ENCODE results near the gene SBK2.

Gene SBK2

DNA sequence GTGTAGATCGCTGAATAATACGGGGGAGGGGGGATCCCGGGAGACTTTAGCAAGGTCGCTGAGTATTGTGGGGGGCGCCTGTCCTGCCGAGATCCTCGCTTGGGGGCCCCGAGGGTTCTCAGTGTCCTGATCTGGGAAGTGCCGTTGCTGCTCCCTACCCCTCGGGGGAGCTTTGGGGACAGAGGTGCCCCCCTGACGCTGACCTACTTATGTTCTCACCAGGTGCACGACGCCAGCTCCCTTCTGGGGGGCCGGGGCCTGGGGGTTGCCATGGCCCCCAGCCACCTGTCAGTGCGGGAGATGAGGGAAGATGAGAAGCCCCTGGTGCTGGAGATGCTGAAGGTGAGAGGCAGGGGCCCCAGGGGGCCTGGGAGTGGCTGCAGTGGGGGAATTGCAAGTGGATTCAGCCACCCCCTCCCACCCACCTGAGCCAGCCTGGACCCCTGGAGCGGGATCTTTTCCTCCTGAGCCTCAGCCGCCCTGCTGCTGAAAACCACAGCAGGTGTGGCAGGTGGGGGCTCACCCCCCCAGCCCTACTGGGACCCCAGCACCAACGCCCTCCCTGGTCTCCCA is 51.4 kb downstream of the SBK2 start:
- DNase-seq, result no peak

DNA sequence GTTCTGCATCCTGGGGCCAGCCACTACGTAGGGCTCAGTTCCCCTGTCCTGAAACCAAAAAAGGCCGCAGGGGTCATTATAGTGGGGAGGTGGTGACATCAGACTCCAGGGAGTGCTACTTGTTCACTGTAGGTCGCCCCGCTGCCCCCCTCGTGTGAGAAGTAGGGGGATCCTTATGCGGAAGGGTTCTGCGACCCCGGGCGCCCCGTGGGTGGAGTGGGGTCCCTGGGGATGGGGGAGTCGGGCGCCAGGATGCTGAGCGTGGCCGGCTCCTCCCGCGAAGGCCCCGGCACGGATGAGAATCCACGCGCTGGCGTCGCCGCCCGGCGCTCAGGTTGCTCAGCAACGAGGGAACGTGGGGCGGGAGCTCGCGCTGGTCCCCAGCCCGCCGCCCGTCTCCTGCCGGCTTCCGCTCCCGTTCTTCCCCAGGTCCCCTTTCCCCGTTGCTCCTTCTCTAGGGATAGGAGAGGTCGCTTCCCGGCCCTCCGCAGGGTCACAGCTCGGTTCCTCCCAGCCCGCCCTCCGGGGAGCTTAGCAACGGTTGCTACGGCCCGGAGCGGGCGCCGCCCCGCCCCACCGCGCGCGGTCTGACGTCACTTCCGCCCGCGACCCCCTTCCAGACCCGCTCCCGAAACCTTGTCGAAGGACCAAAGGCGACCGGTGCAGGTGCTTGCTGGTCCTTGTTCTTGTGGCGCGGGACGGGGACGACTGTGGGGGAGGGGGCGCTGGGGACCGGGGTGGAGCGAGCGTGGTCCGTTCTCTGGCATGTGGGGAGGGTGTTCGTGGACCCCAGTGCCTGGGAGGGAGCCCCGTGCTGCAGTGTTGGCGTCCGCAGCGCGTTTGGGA is 52.1 kb downstream of the SBK2 start, which contains the start of gene NAT14:
NAT14 (plus strand) TSS at position 596 of the 846 bp plus-strand sequence. CDS start 521 bp downstream, outside the sequence.
- peak; percentile 50 for DNase-seq

DNA sequence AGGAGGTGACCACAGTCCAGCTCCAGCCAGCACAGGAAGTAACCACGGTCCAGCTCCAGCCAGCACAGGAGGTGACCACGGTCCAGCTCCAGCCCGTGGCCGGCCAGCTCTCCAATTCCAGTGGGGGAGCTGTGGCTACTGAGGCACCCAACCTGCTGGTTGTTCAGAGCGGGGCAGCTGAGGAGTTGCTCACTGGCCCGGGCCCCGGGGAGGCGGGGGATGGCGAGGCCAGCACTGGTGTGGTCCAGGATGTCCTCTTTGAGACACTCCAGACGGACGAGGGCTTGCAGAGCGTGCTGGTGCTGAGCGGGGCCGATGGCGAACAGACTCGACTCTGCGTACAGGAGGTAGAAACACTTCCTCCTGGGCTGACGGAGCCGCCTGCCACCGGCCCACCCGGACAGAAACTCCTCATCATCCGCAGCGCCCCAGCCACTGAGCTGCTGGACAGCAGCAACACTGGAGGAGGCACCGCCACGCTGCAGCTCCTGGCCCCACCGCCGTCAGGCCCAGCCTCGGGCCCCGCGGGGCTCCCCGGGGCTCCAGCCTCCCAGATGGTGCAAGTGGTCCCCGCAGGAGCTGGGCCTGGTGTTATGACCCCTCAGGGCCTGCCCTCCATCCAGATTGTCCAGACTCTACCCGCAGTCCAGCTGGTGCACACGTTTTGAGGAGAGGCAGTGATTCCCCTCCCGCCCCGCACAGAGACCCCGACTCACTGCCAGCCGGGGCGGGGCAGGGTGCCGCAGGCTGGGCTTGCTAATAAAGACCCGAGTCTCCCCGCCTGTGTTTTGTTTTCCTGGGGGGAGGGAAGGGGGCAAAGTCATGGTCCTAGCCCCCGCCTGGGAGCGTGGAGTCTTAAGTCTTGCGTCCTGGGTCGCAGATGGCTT is 53.0 kb downstream of the SBK2 start:
- DNase-seq, result no peak

DNA sequence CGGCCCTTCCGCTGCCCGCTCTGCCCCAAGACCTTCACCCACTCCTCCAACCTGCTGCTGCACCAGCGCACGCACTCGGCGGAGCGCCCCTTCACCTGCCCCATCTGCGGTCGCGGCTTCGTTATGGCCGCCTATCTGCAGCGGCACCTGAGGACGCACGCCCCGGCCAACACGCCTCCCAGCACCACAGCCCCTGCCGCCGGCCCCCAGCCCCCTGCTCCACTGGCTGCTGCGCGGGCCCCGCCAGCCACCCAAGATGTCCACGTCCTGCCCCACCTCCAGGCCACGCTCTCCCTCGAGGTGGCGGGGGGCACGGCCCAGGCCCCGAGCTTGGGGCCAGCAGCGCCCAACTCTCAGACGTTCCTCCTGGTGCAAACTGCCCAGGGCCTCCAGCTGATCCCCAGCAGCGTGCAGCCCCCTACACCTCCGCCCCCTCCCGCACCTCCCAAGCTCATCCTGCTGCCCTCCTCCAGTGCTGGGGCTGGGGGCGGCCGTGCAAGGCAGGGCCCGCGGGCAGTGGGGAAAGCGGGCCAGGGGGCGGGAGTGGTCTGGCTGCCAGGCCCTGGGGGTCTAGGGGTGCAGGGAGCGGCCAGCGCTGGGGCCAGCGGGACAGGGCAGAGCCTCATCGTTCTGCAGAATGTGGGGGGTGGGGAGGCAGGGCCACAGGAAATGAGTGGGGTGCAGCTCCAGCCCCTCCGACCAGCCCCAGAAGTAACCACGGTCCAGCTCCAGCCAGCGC is 53.8 kb downstream of the SBK2 start:
- no peak for DNase-seq

DNA sequence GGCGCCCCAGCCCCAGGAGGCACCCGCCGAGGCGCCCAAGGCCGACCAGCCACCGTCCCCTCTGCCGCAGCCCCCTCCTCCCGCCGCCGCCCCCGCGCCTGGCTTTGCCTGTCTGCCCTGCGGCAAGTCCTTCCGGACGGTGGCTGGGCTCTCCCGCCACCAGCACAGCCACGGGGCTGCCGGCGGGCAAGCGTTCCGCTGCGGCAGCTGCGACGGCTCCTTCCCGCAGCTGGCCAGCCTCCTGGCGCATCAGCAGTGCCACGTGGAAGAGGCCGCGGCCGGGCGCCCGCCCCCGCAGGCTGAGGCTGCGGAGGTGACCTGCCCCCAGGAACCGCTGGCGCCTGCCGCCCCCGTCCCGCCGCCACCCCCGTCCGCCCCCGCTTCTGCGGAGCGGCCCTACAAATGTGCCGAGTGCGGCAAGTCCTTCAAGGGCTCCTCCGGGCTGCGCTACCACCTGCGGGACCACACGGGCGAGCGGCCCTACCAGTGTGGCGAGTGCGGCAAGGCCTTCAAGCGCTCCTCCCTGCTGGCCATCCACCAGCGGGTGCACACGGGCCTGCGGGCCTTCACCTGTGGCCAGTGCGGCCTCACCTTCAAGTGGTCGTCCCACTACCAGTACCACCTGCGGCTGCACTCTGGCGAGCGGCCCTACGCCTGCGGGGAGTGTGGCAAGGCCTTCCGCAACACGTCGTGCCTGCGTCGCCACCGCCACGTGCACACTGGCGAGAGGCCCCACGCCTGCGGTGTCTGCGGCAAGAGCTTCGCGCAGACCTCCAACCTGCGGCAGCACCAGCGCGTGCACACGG is 54.6 kb downstream of the SBK2 start:
- DNase-seq, result no peak

DNA sequence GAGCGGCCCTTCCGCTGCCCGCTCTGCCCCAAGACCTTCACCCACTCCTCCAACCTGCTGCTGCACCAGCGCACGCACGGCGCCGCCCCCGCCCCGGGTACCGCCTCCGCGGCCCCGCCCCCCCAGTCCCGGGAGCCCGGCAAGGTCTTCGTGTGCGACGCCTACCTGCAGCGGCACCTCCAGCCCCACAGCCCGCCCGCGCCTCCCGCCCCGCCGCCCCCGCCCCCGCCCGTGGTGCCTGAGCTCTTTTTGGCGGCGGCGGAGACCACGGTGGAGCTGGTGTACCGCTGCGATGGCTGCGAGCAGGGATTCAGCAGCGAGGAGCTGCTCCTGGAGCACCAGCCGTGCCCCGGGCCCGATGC is 55.2 kb downstream of the SBK2 start:
- no peak for DNase-seq

DNA sequence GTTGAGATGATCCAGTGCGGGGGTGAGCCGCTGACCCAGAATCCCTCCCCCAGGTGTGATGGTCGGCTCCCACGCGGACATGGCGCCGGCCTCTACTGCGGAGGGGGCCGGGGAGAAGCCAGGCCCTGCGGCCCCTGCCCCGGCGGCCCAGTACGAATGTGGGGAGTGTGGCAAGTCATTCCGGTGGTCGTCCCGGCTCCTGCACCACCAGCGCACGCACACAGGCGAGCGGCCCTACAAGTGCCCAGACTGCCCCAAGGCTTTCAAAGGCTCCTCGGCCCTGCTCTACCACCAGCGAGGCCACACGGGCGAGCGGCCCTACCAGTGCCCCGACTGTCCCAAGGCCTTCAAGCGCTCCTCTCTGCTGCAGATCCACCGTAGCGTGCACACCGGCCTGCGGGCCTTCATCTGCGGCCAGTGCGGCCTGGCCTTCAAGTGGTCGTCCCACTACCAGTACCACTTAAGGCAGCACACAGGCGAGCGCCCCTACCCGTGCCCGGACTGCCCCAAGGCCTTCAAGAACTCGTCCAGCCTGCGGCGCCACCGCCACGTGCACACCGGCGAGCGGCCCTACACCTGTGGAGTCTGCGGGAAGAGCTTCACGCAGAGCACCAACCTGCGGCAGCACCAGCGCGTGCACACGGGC is 55.7 kb downstream of the SBK2 start:
- DNase-seq, result no peak

DNA sequence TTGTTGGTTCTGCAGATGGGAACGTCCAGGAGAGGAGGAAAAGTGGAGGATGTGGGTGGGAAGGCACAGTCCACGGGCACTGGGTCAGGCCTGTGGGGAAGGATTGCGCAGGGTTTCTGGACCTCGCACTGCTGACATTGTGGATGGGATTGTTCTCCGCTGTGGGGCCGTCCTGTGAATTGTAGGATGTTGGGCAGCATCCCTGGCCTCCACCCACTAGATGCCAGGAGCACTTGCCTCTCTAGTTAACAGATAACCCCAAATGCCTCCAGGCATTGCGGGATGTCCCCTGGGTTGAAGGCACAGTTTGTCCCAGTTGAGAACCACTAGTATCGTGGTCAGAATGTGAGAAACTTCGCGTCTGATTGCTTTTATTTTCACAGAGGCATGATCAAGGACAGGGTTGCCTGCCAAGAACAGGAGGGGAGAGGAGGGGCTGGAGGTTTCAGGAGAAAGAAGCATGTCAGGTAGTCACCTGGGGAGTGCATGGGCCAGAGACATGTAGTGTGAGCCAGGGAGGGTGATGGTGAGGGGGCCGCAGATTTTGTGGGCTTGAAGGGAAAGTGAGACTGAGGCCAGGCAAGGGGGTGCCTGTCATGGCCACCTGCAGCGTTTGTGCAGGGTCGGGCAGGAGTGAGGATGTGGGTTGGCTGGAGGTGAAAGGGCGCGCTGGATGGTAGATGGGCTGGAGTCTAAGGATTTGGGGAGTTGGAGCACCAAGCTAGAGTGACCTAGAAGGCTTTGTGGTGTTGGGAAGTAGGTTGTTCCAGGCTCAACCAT is 57.3 kb downstream of the SBK2 start:
- no peak for DNase-seq

DNA sequence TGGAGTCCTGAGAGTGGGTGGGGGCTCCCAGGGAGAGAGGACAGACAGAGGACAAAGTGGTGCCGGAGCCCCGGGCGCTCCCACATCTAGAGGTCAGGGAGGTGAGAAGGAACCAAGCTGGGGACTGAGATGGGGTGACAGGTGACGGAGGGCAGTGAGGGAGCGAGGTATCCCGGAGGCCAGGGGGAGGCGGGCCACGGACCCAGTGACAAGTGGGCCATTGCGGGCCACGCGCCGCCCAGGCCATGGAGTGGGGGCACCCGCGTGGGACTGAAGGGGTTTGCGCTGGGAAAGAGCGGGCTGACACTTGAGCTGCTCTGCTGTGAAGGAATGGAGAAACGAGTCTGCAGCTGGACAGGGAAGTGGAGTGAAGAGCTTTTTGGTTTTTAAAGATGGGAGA is 57.9 kb downstream of the SBK2 start:
- DNase-seq, result no peak
